ENCODE measurements around the gene MAGEA9B. TPM values are rescaled to one million over a fixed set of nuclear protein-coding genes. Genes with fewer than 3 reads are reported as not detected.
A peak's percentile ranks its signal among the peaks of the same experiment; 100 is the strongest.
"Not testable (repeated sequence)": the region's sequence is repeated elsewhere in the genome, so short reads cannot be mapped to it uniquely, and the experiment has no call there.

The MAGEA9B gene
- total and polyA plus RNA-seq, 12 donors = not detected

DNA sequence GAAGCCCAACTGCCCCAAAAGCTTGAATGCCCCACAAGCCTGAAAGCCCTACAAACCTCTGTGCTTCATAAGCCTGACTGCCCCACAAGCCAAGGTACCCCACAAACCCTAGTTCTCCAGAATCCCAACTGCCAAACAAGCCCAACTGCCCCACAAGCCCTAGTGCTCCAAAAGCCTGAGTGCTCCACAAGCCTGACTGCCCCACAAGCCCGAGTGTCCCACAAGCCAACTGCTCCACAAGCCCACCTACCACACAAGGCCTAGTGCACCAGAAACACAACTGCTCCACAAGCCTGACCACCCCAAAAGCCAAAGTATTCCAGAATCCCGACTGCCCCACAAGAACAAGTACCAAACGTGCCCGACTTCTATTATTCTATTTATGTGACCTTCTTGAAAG is 23.9 kb downstream of the MAGEA9B start:
- no peak overlapping the region for H3K27ac ChIP-seq
- intact Hi-C loops (cut with DNase I) = no loop called here
- no peak for DNase-seq
- no peak overlapping the region for H3K4me3 ChIP-seq
- no peaks in the 10 kb centered on the region for H3K36me3 ChIP-seq (replicated peaks in 1 of 2)
- TF ChIP-seq POLR2A (IDR thresholded peaks at IDR 0.05) (no peak), CTCF (IDR thresholded peaks at IDR 0.05) (no peak)
- no peaks in the 10 kb centered on the region for H3K9me3 ChIP-seq (replicated peaks in 1 of 3)
- WGBS, 4 donors = 72 to 89% (median 81%) methylated on average over 4 of the region's 4 CpGs
- H3K27me3 ChIP-seq = no peaks in the 10 kb centered on the region
- no peaks in the 10 kb centered on the region for H3K4me1 ChIP-seq (replicated peaks in 1 of 2)

GRCh38 chrX:149555251-149555650 is 32.0 kb downstream of the MAGEA9B start:
- H3K4me1 ChIP-seq (replicated peaks in 1 of 2); H3K4me3 ChIP-seq; DNase-seq; H3K9me3 ChIP-seq (replicated peaks in 1 of 3); H3K27me3 ChIP-seq; H3K36me3 ChIP-seq (replicated peaks in 1 of 2); H3K27ac ChIP-seq; intact Hi-C loops (cut with DNase I): not testable (repeated sequence)
- no CpG with 5 or more reads among the region's 4 CpGs for WGBS, 4 donors

GRCh38 chrX:149551939-149552248 is 35.4 kb downstream of the MAGEA9B start:
- H3K9me3 ChIP-seq (replicated peaks in 1 of 3); H3K27me3 ChIP-seq; intact Hi-C loops (cut with DNase I); H3K4me1 ChIP-seq (replicated peaks in 1 of 2); DNase-seq; H3K27ac ChIP-seq; H3K4me3 ChIP-seq; H3K36me3 ChIP-seq (replicated peaks in 1 of 2): not testable (repeated sequence)
- WGBS, 4 donors = 92 to 100% (median 97%) methylated on average over 2 of the region's 6 CpGs

DNA sequence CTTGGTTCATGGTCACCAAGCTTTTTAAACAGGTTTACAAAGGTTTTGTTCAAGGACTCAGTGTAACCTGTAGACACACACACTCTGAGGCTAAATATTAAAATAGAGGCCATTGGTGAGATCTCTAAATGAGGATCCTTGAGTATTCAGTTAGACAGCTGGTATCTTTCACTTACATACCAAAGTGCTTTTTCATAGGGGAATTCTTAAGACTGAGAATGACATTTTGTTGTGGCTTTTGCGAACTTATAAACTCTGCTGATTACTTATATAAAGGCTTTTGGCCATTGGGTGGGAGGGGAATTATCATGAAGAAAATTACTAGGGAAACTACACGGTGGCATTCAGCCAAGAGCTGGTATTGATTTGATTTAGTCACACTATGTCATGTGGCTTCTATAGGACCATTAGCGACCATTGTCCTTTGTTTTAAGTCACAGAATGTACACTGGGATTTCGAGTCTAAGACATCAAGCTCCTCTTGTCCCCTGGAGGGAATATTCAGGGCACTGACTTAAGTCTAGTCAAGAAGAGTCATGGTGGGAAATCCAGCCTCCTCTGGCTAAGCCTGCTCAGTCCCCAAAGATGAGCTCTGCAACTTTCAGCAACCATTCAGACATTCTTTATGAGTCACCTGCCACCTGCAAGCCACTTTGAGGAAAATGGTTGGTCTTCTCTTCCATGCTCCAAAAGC is 35.9 kb downstream of the MAGEA9B start:
- H3K9me3 ChIP-seq (replicated peaks in 1 of 3); intact Hi-C loops (cut with DNase I); H3K27me3 ChIP-seq; H3K4me1 ChIP-seq (replicated peaks in 1 of 2); H3K36me3 ChIP-seq (replicated peaks in 1 of 2); H3K27ac ChIP-seq; DNase-seq; H3K4me3 ChIP-seq: not testable (repeated sequence)
- no CpG with 5 or more reads among the region's 4 CpGs for WGBS, 4 donors

DNA sequence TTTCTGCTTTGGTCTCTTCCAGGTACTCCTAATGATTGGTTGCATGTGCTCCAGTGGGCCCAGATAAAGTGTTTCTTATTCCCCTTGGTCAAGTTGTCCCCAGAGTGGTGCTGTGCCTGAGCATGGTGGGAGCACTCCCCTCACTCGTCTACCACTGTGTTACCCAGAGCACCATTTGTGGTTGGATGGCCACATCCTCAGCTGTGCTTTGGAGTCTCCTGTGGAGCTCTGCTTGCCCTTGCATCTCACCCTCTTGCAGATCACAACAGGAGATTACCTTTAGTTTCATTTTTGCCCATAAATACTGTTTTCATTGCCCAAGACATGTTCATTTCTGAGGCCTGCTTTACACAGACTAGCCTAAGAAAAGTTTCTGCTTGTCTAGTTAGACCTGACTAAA is 36.8 kb downstream of the MAGEA9B start:
- H3K4me1 ChIP-seq (replicated peaks in 1 of 2); DNase-seq; H3K27me3 ChIP-seq; H3K9me3 ChIP-seq (replicated peaks in 1 of 3); H3K36me3 ChIP-seq (replicated peaks in 1 of 2); H3K27ac ChIP-seq; intact Hi-C loops (cut with DNase I); H3K4me3 ChIP-seq: not testable (repeated sequence)
- WGBS, 4 donors = 40 to 100% (median 72%) methylated on average over 1 of the region's 1 CpG

DNA sequence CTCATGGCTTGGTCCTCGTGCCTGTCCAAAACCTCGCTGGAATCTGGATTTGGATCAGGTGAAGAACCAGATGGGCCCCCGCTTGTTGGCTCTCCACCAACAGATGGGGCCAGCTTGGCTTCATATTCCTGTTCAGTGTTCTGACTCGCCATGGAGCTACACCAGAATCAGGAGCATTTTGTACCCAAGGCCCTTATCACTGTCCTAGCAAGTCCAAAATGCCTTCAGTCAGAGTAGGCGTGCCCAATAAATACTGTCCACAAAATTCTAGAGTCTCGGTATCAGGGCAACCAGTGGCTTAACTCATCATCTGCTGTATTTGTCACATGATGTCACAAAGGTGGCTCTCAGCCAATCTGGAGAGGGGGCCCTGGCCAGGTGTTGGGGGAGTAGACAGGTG is 37.6 kb downstream of the MAGEA9B start, which contains the start of gene HSFX3:
Gene HSFX3, minus strand, starts transcription at position 224 of the 400 bp plus-strand sequence. Its CDS starts 72 bp downstream, at position 152.
- H3K27me3 ChIP-seq; H3K4me1 ChIP-seq (replicated peaks in 1 of 2); DNase-seq; H3K36me3 ChIP-seq (replicated peaks in 1 of 2); intact Hi-C loops (cut with DNase I); H3K9me3 ChIP-seq (replicated peaks in 1 of 3); H3K27ac ChIP-seq; H3K4me3 ChIP-seq: not testable (repeated sequence)
- 80 to 100% methylated on average over 1 of the region's 6 CpGs; no CpG with 5 or more reads in 2 of the 4 donors for WGBS, 4 donors

- H3K4me3 ChIP-seq; H3K4me1 ChIP-seq (replicated peaks in 1 of 2); H3K9me3 ChIP-seq (replicated peaks in 1 of 3); DNase-seq; H3K36me3 ChIP-seq (replicated peaks in 1 of 2); intact Hi-C loops (cut with DNase I); H3K27me3 ChIP-seq; H3K27ac ChIP-seq: not testable (repeated sequence)
- 40 to 80% methylated on average over 1 of the region's 3 CpGs; no CpG with 5 or more reads in 2 of the 4 donors for WGBS, 4 donors
These were observed 39.5 kb downstream of the MAGEA9B start for GRCh38 chrX:149547782-149548181.

DNA sequence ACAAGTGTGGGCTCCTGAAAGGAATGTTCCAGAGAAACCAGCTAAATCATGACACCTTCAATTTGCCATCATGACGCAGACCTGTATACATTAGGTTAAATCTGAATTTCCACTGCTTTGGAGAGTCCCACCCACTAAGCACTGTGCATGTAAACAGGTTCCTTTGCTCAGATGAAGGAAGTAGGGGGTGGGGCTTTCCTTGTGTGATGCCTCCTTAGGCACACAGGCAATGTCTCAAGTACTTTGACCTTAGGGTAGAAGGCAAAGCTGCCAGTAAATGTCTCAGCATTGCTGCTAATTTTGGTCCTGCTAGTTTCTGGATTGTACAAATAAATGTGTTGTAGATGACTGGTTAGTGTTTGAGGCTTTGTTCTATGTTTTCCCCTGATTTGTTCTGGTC is 40.3 kb downstream of the MAGEA9B start:
- H3K9me3 ChIP-seq (replicated peaks in 1 of 3); H3K27me3 ChIP-seq; H3K36me3 ChIP-seq (replicated peaks in 1 of 2); H3K27ac ChIP-seq; H3K4me1 ChIP-seq (replicated peaks in 1 of 2); intact Hi-C loops (cut with DNase I); H3K4me3 ChIP-seq; DNase-seq: not testable (repeated sequence)
- WGBS, 4 donors = 68 to 100% (median 92%) methylated on average over 1 of the region's 1 CpG

DNA sequence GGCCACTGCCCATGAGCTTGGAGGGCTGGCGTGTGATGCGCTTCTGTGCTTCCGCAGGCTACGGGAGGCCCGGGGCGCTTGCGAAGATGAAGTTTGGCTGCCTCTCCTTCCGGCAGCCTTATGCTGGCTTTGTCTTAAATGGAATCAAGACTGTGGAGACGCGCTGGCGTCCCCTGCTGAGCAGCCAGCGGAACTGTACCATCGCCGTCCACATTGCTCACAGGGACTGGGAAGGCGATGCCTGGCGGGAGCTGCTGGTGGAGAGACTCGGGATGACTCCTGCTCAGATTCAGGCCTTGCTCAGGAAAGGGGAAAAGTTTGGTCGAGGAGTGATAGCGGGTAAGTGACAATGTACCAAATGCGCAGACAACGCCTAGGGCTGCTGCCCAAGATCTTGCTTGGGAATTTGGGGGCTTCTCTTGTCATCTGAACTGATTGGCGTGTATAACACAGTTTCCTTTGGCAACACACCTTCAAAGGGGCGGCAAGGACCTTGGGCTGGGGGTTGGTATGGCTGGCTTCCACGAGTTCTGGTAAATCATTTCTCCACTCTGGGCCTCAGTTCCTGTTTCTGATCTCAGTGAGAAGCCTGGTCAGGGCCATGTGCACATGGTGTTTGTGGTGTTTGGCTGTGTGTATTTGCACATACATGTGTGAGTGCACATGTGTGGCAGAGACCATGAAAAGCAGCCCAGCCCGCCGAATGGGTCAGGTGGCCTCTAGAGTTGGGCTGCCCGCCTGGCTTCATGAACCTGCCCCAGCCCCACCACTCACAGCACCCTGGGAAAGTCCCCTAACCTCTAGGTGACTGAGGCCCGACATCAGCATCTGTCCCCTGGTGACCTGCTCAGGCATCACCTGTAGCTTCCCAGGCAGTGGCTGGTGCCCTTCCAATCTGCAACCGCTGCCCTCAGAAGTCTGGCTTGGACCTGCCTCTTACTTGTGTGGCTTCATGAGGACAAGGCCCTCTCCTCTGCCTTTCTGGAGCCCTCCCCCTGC is 41.4 kb downstream of the MAGEA9B start:
- 71 to 77% methylated on average over 18 to 19 of the region's 29 CpGs; no CpG with 5 or more reads in 2 of the 4 donors for WGBS, 4 donors
- H3K4me3 ChIP-seq; H3K27me3 ChIP-seq; H3K36me3 ChIP-seq (replicated peaks in 1 of 2); H3K4me1 ChIP-seq (replicated peaks in 1 of 2); H3K27ac ChIP-seq; intact Hi-C loops (cut with DNase I); H3K9me3 ChIP-seq (replicated peaks in 1 of 3): not testable (repeated sequence)
- DNase-seq = peak in 1 of 7 donors; percentile 5
